GM23338 (cell line): ENCODE measurements around the gene H2BW2. TPM values are rescaled to one million over a fixed set of nuclear protein-coding genes. Genes with fewer than 3 reads are reported as not detected.
"Not testable (repeated sequence)": the region's sequence is repeated elsewhere in the genome, so short reads cannot be mapped to it uniquely, and the experiment has no call there.

Experiments used
- ATAC-seq: fragments of 200-7000 bp; cut with Tn5 transposase; 3 replicates; pipeline ENCODE4 v1.9.1; 2020
- DNase-seq: peaks from one replicate; pipeline ENCODE4 v3.0.0-alpha.2; 2015; ENCODE audit warnings: low spot score
- H2AFZ ChIP-seq: fragments of 200-600 bp; sonication (generic); 2 replicates; pipeline ENCODE4 v1.8.0; 2016; ENCODE audit warnings: antibody characterized with exemption, mild to moderate bottlenecking, moderate library complexity
- H3F3A ChIP-seq: fragments of 200-600 bp; sonication (generic); replicated peaks from 2 replicates; pipeline ENCODE4 v1.8.0; 2017; ENCODE audit warnings: antibody characterized with exemption, mixed run types, low read depth
- H3K27ac ChIP-seq: fragments of 200-600 bp; sonication (generic); 2 replicates; pipeline ENCODE4 v1.6.1; 2016; ENCODE audit warnings: low read depth
- H3K27me3 ChIP-seq: fragments of 200-600 bp; sonication (generic); 2 replicates; pipeline ENCODE4 v1.8.0; 2016; ENCODE audit warnings: mild to moderate bottlenecking, mixed run types, moderate library complexity; ENCODE audit not compliant: insufficient read depth
- H3K36me3 ChIP-seq: fragments of 200-600 bp; sonication (generic); 2 replicates; pipeline ENCODE4 v1.8.0; 2016; ENCODE audit warnings: mild to moderate bottlenecking; ENCODE audit not compliant: insufficient read depth
- H3K4me1 ChIP-seq: fragments of 200-600 bp; sonication (generic); 2 replicates; pipeline ENCODE4 v1.8.0; 2016; ENCODE audit warnings: mild to moderate bottlenecking, moderate library complexity; ENCODE audit not compliant: insufficient read depth
- H3K4me2 ChIP-seq: fragments of 200-600 bp; sonication (generic); 2 replicates; pipeline ENCODE4 v1.7.1; 2017; ENCODE audit warnings: mixed run types
- H3K4me3 ChIP-seq: fragments of 200-600 bp; sonication (generic); 2 replicates; pipeline ENCODE4 v1.6.1; 2016; ENCODE audit warnings: mixed run types
- H3K79me2 ChIP-seq: fragments of 200-600 bp; sonication (generic); replicated peaks from 2 replicates; pipeline ENCODE4 v1.8.0; 2017; ENCODE audit warnings: mild to moderate bottlenecking; ENCODE audit not compliant: insufficient read depth
- H3K9me2 ChIP-seq: fragments of 200-600 bp; sonication (generic); 2 replicates; pipeline ENCODE4 v1.8.0; 2017; ENCODE audit not compliant: insufficient read depth
- H4K20me1 ChIP-seq: fragments of 200-600 bp; sonication (generic); replicated peaks from 2 replicates; pipeline ENCODE4 v1.8.0; 2017; ENCODE audit warnings: mild to moderate bottlenecking; ENCODE audit not compliant: insufficient read depth
- H3K27ac Mint-ChIP-seq: 2 replicates; pipeline ENCODE4 v1.8.0; 2020; ENCODE audit warnings: inconsistent platforms, mild to moderate bottlenecking, moderate library complexity, mixed read lengths
- H3K27me3 Mint-ChIP-seq: 3 replicates; pipeline ENCODE4 v1.8.0; 2022; ENCODE audit warnings: low read depth, mild to moderate bottlenecking, moderate library complexity, mixed read lengths, inconsistent platforms; ENCODE audit not compliant: insufficient read depth, poor library complexity
- H3K36me3 Mint-ChIP-seq: 3 replicates; pipeline ENCODE4 v1.8.0; 2021; ENCODE audit warnings: low read depth, mild to moderate bottlenecking, inconsistent platforms, moderate library complexity, mixed read lengths
- H3K4me1 Mint-ChIP-seq: 3 replicates; pipeline ENCODE4 v1.8.0; 2020; ENCODE audit warnings: mild to moderate bottlenecking, inconsistent platforms, mixed read lengths
- H3K4me3 Mint-ChIP-seq: 3 replicates; pipeline ENCODE4 v1.8.0; 2021; ENCODE audit warnings: moderate library complexity, mild to moderate bottlenecking, inconsistent platforms, mixed read lengths
- H3K9me3 Mint-ChIP-seq: 3 replicates; pipeline ENCODE4 v1.8.0; 2020; ENCODE audit warnings: moderate library complexity, mild to moderate bottlenecking, inconsistent platforms, mixed read lengths
- CREB1 ChIP-seq: fragments of 250-450 bp; sonication (Bioruptor Pico); IDR thresholded peaks from 2 replicates; pipeline ENCODE4 v1.5.0; 2020; ENCODE audit warnings: low read depth, mild to moderate bottlenecking, moderate library complexity
- EZH2 ChIP-seq: fragments of 200-600 bp; sonication (generic); IDR thresholded peaks from one replicate; pipeline ENCODE4 v1.8.0; 2017; ENCODE audit warnings: antibody characterized with exemption, mild to moderate bottlenecking, low read depth; ENCODE audit not compliant: unreplicated experiment
- JUNB ChIP-seq: IDR thresholded peaks from one replicate; pipeline ENCODE4 v1.6.1; 2016; ENCODE audit warnings: antibody characterized with exemption; ENCODE audit not compliant: unreplicated experiment
- NANOG ChIP-seq: IDR thresholded peaks from 2 replicates; pipeline ENCODE4 v1.6.1; 2016; ENCODE audit warnings: antibody characterized with exemption, borderline replicate concordance
- POLR2AphosphoS5 ChIP-seq: IDR thresholded peaks from 2 replicates; pipeline ENCODE4 v1.6.1; 2016; ENCODE audit warnings: antibody characterized with exemption, low read depth
- STAT1 ChIP-seq: IDR thresholded peaks from one replicate; pipeline ENCODE4 v1.6.1; 2016; ENCODE audit warnings: antibody characterized with exemption; ENCODE audit not compliant: unreplicated experiment
- ZNF114 ChIP-seq: fragments of 250-450 bp; sonication (Bioruptor Pico); IDR thresholded peaks from 2 replicates; pipeline ENCODE4 v1.5.0; 2020; ENCODE audit warnings: mild to moderate bottlenecking, moderate library complexity
- ZNF331 ChIP-seq: fragments of 250-450 bp; sonication (Bioruptor Pico); IDR thresholded peaks from 2 replicates; pipeline ENCODE4 v1.5.0; 2020; ENCODE audit warnings: low read depth, mild to moderate bottlenecking, moderate library complexity
- polyA plus RNA-seq: library from polyadenylated mRNA; unstranded; fragments of >200 nt; fragmentation: Nextera tagmentation; extraction: Ambion mirVana; gene quantifications from 2 replicates; pipeline ENCODE4 v1.2.1, GENCODE V29; 2016
- total RNA-seq: library from RNA; depleted of rRNA; stranded (reverse); fragments of >200 nt; shearing (Covaris generic); gene quantifications from 2 replicates; pipeline ENCODE4 v1.2.3, GENCODE V29; 2014
- TF ChIP-seq, protein P1 (sequence below): IDR thresholded peaks from 2 replicates; pipeline ENCODE4 v1.6.1; 2016; ENCODE audit warnings: antibody characterized with exemption
- TF ChIP-seq, protein P2 (sequence below): IDR thresholded peaks from one replicate; pipeline ENCODE4 v1.6.1; 2018; ENCODE audit warnings: antibody characterized with exemption; ENCODE audit not compliant: unreplicated experiment

H2BW2 gene
- total and polyA plus RNA-seq, 2 experiments from 2014 or later: 0.16 TPM; not detected in 1

DNA sequence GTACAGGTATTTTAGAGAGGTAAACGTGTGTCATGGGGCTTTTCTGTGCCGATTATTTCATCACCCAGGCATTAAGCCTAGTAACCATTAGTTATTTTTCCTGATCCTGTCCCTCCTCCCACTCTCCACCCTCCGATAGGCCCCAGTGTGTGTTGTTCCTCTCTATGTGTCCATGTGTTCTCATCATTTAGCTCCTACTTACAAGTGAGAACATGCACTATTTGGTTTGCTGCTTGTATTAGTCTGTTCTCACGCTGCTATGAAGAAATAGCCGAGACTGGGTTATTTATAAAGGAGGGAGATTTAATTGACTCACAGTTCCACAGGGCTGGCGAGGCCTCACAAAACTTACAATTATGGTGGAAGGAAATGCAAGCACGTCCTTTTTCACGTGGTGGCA is 24.2 kb upstream of the H2BW2 start:
- H3K36me3 Mint-ChIP-seq, H3K4me3 ChIP-seq, H3K27ac ChIP-seq, H3K4me2 ChIP-seq, DNase-seq, H3K27me3 ChIP-seq, H3K36me3 ChIP-seq, H3K4me3 Mint-ChIP-seq, ATAC-seq, H3K27ac Mint-ChIP-seq, H3K79me2 ChIP-seq, H3K4me1 ChIP-seq, H3K4me1 Mint-ChIP-seq, H3K9me3 Mint-ChIP-seq, H3K9me2 ChIP-seq, H3K27me3 Mint-ChIP-seq, H4K20me1 ChIP-seq, H3F3A ChIP-seq, H2AFZ ChIP-seq: not testable (repeated sequence)

DNA sequence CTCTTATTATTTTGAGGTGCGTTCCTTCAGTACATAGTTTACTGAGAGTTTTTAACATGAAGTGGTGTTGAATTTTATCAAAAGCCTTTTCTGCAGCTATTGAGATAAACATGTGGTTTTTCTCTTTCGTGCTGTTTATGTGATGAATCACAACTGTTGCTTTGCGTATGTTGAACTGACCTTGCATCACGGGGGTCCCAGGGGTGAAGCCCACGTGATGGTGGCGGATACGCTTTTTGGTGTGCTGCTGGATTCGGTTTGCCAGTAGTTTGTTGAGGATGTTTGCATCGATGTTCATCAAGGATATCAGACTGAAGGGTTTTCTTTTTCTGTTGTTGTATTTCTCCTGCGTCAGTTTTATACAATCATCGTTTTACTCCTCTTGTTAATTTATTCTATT is 21.6 kb upstream of the H2BW2 start:
- ATAC-seq (no peak), DNase-seq (no peak)
- H3K4me3 Mint-ChIP-seq: no peak overlapping the region
- no peaks in the 10 kb centered on the region for H3F3A ChIP-seq
- no peak overlapping the region for H3K27ac Mint-ChIP-seq
- no peak overlapping the region for H3K4me2 ChIP-seq
- no peaks in the 10 kb centered on the region for H3K36me3 Mint-ChIP-seq
- H3K4me3 ChIP-seq: no peak overlapping the region
- no peak overlapping the region for H3K27ac ChIP-seq
- H3K4me1 Mint-ChIP-seq: no peaks in the 10 kb centered on the region
- no peaks in the 10 kb centered on the region for H3K27me3 ChIP-seq
- no peaks in the 10 kb centered on the region for H3K27me3 Mint-ChIP-seq
- H3K9me3 Mint-ChIP-seq: no peaks in the 10 kb centered on the region; the same call in 2 of the 3 replicates
- H3K4me1 ChIP-seq: no peaks in the 10 kb centered on the region
- no peak for TF ChIP-seq NANOG
- no peaks in the 10 kb centered on the region for H3K79me2 ChIP-seq
- no peaks in the 10 kb centered on the region for H3K36me3 ChIP-seq
- H3K9me2 ChIP-seq: no peaks in the 10 kb centered on the region
- no peaks in the 10 kb centered on the region for H4K20me1 ChIP-seq
- H2AFZ ChIP-seq: no peak overlapping the region

DNA sequence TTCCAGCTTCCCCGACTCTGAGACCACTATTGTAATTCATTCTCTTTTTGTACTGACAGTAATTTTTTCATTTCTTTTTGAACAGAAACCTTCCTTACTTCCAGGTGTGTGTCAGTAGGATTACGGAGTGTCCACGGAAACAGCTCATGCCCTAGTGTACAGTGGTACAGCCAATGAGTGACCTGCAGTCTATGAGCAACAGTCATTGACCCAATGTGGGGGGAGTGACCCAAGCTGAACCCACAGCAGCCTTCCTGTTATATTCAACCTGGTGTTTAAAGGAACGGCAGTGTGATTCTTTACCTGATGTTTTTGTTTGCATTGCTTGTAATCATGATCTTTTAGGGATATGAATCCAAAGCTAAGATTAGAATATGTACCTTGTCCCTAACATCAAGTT is 1.2 kb downstream of the H2BW2 start:
- Mint-ChIP-seq H3K4me1 (peaks cover 9% of the 10 kb centered on the region), H3K36me3 (no peaks in the 10 kb centered on the region), H3K9me3 (no peaks in the 10 kb centered on the region), H3K27ac (no peak overlapping the region), H3K4me3 (no peak overlapping the region), H3K27me3 (no peaks in the 10 kb centered on the region)
- Histone ChIP-seq H3K27me3 (no peaks in the 10 kb centered on the region), H3K4me3 (no peak overlapping the region), H3K9me2 (no peaks in the 10 kb centered on the region), H4K20me1 (no peaks in the 10 kb centered on the region), H3F3A (no peaks in the 10 kb centered on the region), H2AFZ (no peak overlapping the region), H3K79me2 (no peaks in the 10 kb centered on the region), H3K4me1 (no peaks in the 10 kb centered on the region), H3K4me2 (no peak overlapping the region), H3K27ac (no peak overlapping the region), H3K36me3 (no peaks in the 10 kb centered on the region)
- no peak for DNase-seq
- ATAC-seq: no peak
- TF ChIP-seq, protein P1, sequence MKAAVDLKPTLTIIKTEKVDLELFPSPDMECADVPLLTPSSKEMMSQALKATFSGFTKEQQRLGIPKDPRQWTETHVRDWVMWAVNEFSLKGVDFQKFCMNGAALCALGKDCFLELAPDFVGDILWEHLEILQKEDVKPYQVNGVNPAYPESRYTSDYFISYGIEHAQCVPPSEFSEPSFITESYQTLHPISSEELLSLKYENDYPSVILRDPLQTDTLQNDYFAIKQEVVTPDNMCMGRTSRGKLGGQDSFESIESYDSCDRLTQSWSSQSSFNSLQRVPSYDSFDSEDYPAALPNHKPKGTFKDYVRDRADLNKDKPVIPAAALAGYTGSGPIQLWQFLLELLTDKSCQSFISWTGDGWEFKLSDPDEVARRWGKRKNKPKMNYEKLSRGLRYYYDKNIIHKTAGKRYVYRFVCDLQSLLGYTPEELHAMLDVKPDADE: no peak
- no peak for TF ChIP-seq ZNF114 (CRISPR knock-in tag)
- TF ChIP-seq ZNF331 (CRISPR knock-in tag): no peak

DNA sequence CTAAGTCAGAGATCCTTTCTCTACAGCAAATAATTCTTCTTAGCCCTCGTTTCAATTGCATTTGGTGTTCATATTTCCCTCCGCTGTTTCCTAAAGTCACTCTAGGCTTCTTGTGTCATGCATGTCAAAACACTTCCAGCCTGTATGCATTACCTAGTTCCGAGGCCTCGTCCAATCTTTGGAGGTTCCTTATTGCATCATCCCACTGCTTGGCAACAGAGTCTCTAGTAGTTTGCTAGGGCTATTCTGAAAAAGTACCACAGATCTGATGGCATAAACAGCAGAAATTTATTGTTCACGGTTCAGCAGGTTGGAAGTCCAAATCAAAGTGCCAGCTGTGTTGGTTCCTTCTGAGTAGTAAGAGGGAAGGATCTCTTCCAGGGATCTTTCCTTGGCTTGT is 5.9 kb downstream of the H2BW2 start:
- Histone ChIP-seq H3K9me2 (no peaks in the 10 kb centered on the region), H4K20me1 (no peaks in the 10 kb centered on the region), H3K79me2 (no peaks in the 10 kb centered on the region), H3K27ac (no peak overlapping the region), H3K4me3 (no peak overlapping the region), H3K4me1 (no peaks in the 10 kb centered on the region), H2AFZ (no peak overlapping the region), H3F3A (no peaks in the 10 kb centered on the region), H3K27me3 (no peaks in the 10 kb centered on the region), H3K36me3 (no peaks in the 10 kb centered on the region), H3K4me2 (no peak overlapping the region)
- no peak for DNase-seq
- Mint-ChIP-seq H3K36me3 (no peaks in the 10 kb centered on the region), H3K4me3 (no peak overlapping the region), H3K27me3 (no peaks in the 10 kb centered on the region), H3K9me3 (no peaks in the 10 kb centered on the region), H3K4me1 (peaks cover 9% of the 10 kb centered on the region), H3K27ac (no peak overlapping the region)
- ATAC-seq: no peak
- TF ChIP-seq CREB1 (CRISPR knock-in tag) (no peak), NANOG (no peak), ZNF331 (CRISPR knock-in tag) (no peak), ZNF114 (CRISPR knock-in tag) (no peak), POLR2AphosphoS5 (no peak), EZH2 (no peak), STAT1 (no peak), JUNB (no peak)
- TF ChIP-seq, protein P1: no peak
- TF ChIP-seq, protein P2, sequence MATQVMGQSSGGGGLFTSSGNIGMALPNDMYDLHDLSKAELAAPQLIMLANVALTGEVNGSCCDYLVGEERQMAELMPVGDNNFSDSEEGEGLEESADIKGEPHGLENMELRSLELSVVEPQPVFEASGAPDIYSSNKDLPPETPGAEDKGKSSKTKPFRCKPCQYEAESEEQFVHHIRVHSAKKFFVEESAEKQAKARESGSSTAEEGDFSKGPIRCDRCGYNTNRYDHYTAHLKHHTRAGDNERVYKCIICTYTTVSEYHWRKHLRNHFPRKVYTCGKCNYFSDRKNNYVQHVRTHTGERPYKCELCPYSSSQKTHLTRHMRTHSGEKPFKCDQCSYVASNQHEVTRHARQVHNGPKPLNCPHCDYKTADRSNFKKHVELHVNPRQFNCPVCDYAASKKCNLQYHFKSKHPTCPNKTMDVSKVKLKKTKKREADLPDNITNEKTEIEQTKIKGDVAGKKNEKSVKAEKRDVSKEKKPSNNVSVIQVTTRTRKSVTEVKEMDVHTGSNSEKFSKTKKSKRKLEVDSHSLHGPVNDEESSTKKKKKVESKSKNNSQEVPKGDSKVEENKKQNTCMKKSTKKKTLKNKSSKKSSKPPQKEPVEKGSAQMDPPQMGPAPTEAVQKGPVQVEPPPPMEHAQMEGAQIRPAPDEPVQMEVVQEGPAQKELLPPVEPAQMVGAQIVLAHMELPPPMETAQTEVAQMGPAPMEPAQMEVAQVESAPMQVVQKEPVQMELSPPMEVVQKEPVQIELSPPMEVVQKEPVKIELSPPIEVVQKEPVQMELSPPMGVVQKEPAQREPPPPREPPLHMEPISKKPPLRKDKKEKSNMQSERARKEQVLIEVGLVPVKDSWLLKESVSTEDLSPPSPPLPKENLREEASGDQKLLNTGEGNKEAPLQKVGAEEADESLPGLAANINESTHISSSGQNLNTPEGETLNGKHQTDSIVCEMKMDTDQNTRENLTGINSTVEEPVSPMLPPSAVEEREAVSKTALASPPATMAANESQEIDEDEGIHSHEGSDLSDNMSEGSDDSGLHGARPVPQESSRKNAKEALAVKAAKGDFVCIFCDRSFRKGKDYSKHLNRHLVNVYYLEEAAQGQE: no peak
